HG02623 (cell line): ENCODE measurements around the gene SLC4A4.
"Not testable (repeated sequence)": the region's sequence is repeated elsewhere in the genome, so short reads cannot be mapped to it uniquely, and the experiment has no call there.

Source experiments
- ATAC-seq: cut with Tn5 transposase; IDR thresholded peaks from one replicate; pipeline ENCODE4 v1.9.1; 2021; ENCODE audit warnings: moderate library complexity; ENCODE audit not compliant: unreplicated experiment

The SLC4A4 gene

GRCh38 chr4:71406459-71406963 lies 67.7 kb downstream of the SLC4A4 start:
- ATAC-seq, result no peak

- not testable (repeated sequence) for ATAC-seq
Measured at GRCh38 chr4:71408961-71409360, 70.1 kb downstream of the SLC4A4 start.

GRCh38 chr4:71411981-71412380 lies 73.2 kb downstream of the SLC4A4 start:
- ATAC-seq, result no peak

- ATAC-seq, result no peak
Measured at GRCh38 chr4:71415491-71415890, 76.7 kb downstream of the SLC4A4 start.

GRCh38 chr4:71417150-71417549 lies 78.3 kb downstream of the SLC4A4 start:
- ATAC-seq, result no peak

GRCh38 chr4:71426381-71427042 lies 87.7 kb downstream of the SLC4A4 start:
- ATAC-seq, result no peak

GRCh38 chr4:71429106-71429505 lies 90.3 kb downstream of the SLC4A4 start:
- ATAC-seq, result no peak

GRCh38 chr4:71429962-71430361 lies 91.1 kb downstream of the SLC4A4 start:
- no peak for ATAC-seq

GRCh38 chr4:71430609-71431008 lies 91.8 kb downstream of the SLC4A4 start:
- no peak for ATAC-seq

- ATAC-seq, result no peak
Measured at GRCh38 chr4:71440612-71441011, 101.8 kb downstream of the SLC4A4 start.

- no peak for ATAC-seq
Measured at GRCh38 chr4:71441186-71442169, 102.7 kb downstream of the SLC4A4 start.

GRCh38 chr4:71442336-71442735 lies 103.5 kb downstream of the SLC4A4 start:
- no peak for ATAC-seq

- ATAC-seq, result no peak
Measured at GRCh38 chr4:71444395-71444794, 105.6 kb downstream of the SLC4A4 start.

GRCh38 chr4:71445811-71446210 lies 107.0 kb downstream of the SLC4A4 start:
- no peak for ATAC-seq

- no peak for ATAC-seq
Measured at GRCh38 chr4:71446479-71447081, 107.8 kb downstream of the SLC4A4 start.

- ATAC-seq, result no peak
Measured at GRCh38 chr4:71449040-71449439, 110.2 kb downstream of the SLC4A4 start.

GRCh38 chr4:71449878-71450277 lies 111.1 kb downstream of the SLC4A4 start:
- ATAC-seq, result no peak

- ATAC-seq, result no peak
Measured at GRCh38 chr4:71453531-71453930, 114.7 kb downstream of the SLC4A4 start.

- ATAC-seq, result no peak
Measured at GRCh38 chr4:71456841-71457240, 118.0 kb downstream of the SLC4A4 start.

GRCh38 chr4:71460371-71460770 lies 121.6 kb downstream of the SLC4A4 start:
- no peak for ATAC-seq

GRCh38 chr4:71461422-71461821 lies 122.6 kb downstream of the SLC4A4 start:
- no peak for ATAC-seq
